Aortic smooth muscle cell (primary cell): ENCODE data around the gene PUS10. TPM values are rescaled to one million over a fixed set of nuclear protein-coding genes. Genes with fewer than 3 reads are reported as not detected.

Experiments
- total RNA-seq: library from RNA; depleted of rRNA; stranded (reverse); fragments of >200 nt; gene quantifications from 2 replicates; pipeline ENCODE4 v1.2.3, GENCODE V29; 2014

PUS10 gene
- 6.3 and 6.5 TPM in 2 replicates for total RNA-seq

GRCh38 chr2:61017556-61018317 lies at the start of gene PUS10, which contains the start of gene PEX13:
PUS10 (minus strand) TSS chr2:61018255; CDS start chr2:61011890, 6,365 bp downstream.
PEX13 (plus strand) TSS chr2:61017720; CDS start chr2:61017760, 40 bp downstream.

GRCh38 chr2:61065714-61066709 lies 48.0 kb upstream of the PUS10 start, which contains the start of gene SANBR:
SANBR (plus strand) TSS chr2:61065871; CDS start chr2:61070351, 4,480 bp downstream.

Other genes starting within 250 kb of the PUS10 start
- 2.1 and 2.7 TPM in 2 replicates for gene REL, start 136.7 kb downstream of the PUS10 start, total RNA-seq
- 20.5 and 23.8 TPM in 2 replicates for gene PEX13, start 535 bp downstream of the PUS10 start, total RNA-seq
- 15.8 and 16.6 TPM in 2 replicates for gene SANBR, start 47.6 kb upstream of the PUS10 start, total RNA-seq
- 22.6 and 29.7 TPM in 2 replicates for gene C2orf74, start 143.9 kb upstream of the PUS10 start, total RNA-seq